Retinal pigment epithelial cell (primary cell): ENCODE measurements around the gene NFASC.

Source experiments
- DNase-seq: peaks from one replicate; pipeline ENCODE4 v3.0.0-alpha.2; 2010; ENCODE audit warnings: low read depth
- H3K4me3 ChIP-seq: 2 replicates; pipeline ENCODE4 v1.5.1; 2011; ENCODE audit warnings: mild to moderate bottlenecking, low read length, control low read depth, moderate library complexity
- CTCF ChIP-seq: conservative IDR thresholded peaks from 2 replicates; pipeline ENCODE4 v1.5.1; 2011; ENCODE audit warnings: low read depth, low read length, control low read depth, inconsistent platforms

Gene NFASC

DNA sequence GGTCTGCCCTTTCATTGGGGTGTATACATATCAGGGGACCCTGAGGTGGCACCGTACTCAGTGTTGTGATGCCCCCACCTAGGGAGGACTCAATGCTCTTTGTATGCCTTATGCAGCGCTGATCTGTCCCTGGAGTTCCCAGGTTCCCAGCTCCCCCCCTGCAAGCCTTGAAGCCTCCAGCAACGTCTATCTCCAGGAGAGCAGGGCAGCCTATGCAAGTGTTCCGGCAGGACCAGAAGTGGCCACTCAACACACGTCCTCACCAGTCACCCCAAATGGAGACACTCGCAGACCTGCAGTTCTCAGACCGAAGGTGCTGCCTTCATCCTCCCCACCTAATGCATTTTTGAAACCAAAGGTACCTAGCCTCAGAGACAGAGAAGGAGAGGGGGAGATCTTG is 147.1 kb downstream of the NFASC start:
- no peak for TF ChIP-seq CTCF

GRCh38 chr1:205018381-205018780 is 147.7 kb downstream of the NFASC start:
- no peak overlapping the region for H3K4me3 ChIP-seq
- DNase-seq: no peak
- TF ChIP-seq CTCF: no peak

More for the DNA sequence above, 147.1 kb downstream of the NFASC start:
- no peak overlapping the region for H3K4me3 ChIP-seq
- no peak for DNase-seq

DNA sequence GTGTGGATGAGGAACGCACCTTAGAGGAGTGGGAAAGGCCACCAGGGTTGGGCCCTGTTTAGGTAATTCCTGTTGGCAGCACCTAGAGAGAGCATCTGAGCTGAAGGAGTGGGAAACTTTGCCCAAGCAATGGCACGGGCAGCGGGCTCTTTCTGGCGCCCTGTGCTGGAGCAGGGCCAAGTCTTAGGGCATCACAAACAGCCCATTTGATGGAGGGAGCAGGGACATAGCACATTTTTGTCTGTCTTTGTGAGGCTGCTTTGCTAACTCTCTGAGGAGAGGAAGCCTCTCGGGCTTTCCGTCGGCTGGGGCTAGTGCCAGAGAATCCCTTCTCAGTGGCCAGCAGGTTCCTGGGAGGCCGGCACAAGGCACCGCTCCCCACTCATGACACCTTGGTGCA is 149.8 kb downstream of the NFASC start:
- no peak for DNase-seq
- H3K4me3 ChIP-seq: no peak overlapping the region
- no peak for TF ChIP-seq CTCF

DNA sequence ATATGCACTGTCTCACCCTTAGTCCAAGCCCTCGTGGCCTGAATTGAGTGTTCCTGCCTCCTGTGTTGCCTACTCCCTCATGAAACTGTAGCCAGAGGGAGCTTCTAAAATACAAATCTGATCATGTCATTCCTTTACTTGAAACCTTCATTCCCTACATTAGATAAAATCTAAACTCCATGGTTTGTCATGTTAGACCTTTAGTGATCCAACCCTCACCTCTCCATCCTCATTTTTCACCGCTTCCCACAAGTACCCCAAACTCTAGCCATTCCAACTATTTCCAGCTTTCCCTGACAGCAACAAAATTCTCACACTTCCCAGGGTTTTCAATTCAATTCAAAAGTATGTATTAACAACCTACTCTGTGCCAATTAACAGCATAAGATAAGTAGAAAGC is 154.0 kb downstream of the NFASC start:
- no peak overlapping the region for H3K4me3 ChIP-seq
- no peak for DNase-seq
- TF ChIP-seq CTCF: no peak

- no peak for TF ChIP-seq CTCF
- no peak for DNase-seq
- H3K4me3 ChIP-seq: no peak overlapping the region
These were observed 154.6 kb downstream of the NFASC start for GRCh38 chr1:205025239-205025638.

DNA sequence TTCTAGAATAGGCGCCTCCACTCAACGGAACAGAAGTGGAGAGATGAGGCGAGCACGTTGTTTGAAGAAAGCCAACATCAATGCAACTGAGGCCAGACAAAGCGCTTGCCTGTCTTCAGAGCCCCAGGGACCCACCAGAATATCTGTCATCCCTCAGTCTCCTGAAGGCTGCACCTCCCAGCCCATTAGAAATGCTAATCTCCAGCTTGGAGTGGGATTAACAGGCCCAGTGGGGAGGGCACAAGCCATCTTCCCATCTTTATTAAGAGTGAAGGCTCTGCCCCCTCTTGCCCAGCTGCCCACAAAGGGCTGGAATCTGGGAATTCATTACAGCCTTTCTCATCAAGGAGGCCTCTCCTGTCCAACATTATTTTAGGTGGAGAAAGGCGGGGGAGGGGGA is 155.5 kb downstream of the NFASC start:
- no peak overlapping the region for H3K4me3 ChIP-seq
- no peak for DNase-seq
- no peak for TF ChIP-seq CTCF

- TF ChIP-seq CTCF: no peak
- H3K4me3 ChIP-seq: no peak overlapping the region
- no peak for DNase-seq
These were observed 157.7 kb downstream of the NFASC start for GRCh38 chr1:205028390-205028789.
